Measurements from ENCODE around the gene PROCA1.

- TF ChIP-seq CTCF (IDR thresholded peaks at IDR 0.05) (no peak), POLR2A (IDR thresholded peaks at IDR 0.05) (no peak)
Observed at GRCh38 chr17:28733346-28733745, 21.7 kb upstream of the PROCA1 start.
